Neuron (in vitro differentiated cells): ENCODE measurements around the gene DEAF1.

ENCODE experiments used
- H2AFZ ChIP-seq: one replicate; pipeline ENCODE4 v1.6.1; 2013; ENCODE audit warnings: low read depth, mild to moderate bottlenecking, inconsistent platforms, low read length, moderate library complexity
- H3K27me3 ChIP-seq: one replicate; pipeline ENCODE4 v1.6.1; 2013; ENCODE audit warnings: low read length; ENCODE audit not compliant: insufficient read depth
- H3K36me3 ChIP-seq: one replicate; pipeline ENCODE4 v1.6.1; 2013; ENCODE audit warnings: low read length; ENCODE audit not compliant: insufficient read depth
- H3K4me1 ChIP-seq: one replicate; pipeline ENCODE4 v1.6.1; 2013; ENCODE audit warnings: low read length; ENCODE audit not compliant: insufficient read depth
- H3K4me3 ChIP-seq: 2 replicates; pipeline ENCODE4 v1.5.1; 2013; ENCODE audit warnings: mild to moderate bottlenecking, low read length, moderate library complexity
- H3K9me3 ChIP-seq: one replicate; pipeline ENCODE4 v1.6.1; 2013; ENCODE audit warnings: low read length

The DEAF1 gene

DNA sequence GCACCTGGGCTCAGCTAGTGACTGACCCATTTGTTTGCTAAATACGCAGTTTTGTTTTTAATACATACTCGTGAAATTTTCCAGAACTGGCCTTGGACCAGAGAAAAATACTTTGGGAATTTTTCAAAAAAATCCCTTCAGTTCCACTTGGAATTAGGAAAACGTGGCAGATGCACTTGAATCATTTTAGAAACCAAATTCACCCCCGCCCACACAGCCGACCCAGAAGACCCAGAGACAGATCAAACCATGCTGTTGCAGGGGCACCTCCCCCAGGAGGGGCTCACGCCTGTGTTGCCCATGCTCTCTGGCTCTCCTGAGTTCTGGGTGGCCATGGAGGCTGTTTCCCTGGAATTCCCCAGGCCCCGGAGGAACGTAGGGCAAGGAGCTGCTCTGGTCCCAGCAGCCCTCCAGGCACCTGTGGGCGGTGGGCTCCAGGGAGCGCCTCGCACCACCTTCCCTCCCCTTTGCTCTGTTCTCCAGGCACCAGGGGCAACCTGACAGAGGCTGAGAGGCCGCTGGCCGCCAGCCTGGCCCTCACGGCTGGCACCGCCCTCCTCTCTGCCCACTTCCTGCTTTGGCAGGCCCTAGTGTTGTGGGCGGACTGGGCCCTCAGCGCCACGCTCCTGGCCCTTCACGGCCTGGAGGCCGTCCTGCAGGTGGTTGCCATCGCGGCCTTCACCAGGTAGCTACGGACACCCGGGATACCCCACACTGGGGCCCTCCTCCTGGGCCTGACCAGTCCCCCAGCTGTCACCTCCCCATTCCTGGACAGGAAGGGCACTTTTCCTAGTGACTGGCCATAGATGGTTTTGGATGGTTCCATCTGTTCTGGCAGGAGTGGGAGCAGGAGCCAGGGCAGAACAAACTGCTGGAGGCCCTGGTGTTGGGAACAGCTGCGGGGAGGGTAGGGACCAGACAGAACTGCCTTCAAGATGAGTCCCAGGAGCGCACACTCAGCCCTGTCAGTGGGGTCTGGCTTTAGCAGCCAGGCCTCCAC lies 7.7 kb upstream of the DEAF1 start:
- no peak overlapping the region for H3K4me3 ChIP-seq
- peaks cover 23% of the 10 kb centered on the region for H3K36me3 ChIP-seq
- no peak overlapping the region for H2AFZ ChIP-seq
- peaks cover 13% of the 10 kb centered on the region for H3K4me1 ChIP-seq
- no peaks in the 10 kb centered on the region for H3K27me3 ChIP-seq
- no peaks in the 10 kb centered on the region for H3K9me3 ChIP-seq

DNA sequence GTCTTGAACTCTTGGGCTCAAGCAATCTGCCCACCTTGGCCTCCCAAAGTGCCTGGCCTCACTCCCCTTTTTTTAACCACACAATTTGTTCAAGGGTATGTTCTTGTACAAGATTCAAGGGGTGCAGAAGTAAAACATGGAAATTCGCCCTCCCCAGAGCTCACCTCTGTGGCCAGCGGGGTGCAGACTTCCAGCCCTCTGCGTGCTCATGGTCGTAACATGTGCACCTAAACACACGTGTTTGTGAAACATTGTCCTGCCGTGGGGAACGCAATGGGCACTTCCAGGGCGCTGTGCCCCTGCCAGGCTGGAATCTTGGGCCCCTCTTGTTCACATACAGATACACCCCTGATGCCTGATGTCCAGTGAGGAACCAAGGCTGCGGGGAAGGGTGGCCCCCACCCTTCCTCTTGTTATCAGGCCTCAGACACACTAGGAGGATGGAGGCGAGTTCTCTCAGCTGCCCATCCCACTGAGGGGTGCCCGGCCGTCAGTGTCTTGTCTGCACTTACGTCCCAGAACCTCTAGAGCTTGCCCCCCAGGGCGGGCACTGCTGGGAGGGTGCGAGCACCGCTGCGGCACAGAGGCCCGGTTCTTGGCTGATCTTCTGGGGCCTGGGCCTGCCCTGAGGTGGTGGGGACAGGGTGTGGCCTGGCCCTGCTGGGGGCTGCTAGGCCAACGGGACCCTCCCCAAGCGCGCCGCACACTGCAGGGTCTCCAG lies 6.9 kb upstream of the DEAF1 start:
- H3K4me1 ChIP-seq: peaks cover 8% of the 10 kb centered on the region
- H3K9me3 ChIP-seq: no peaks in the 10 kb centered on the region
- no peak overlapping the region for H2AFZ ChIP-seq
- H3K27me3 ChIP-seq: no peaks in the 10 kb centered on the region
- H3K4me3 ChIP-seq: no peak overlapping the region
- H3K36me3 ChIP-seq: peaks cover 23% of the 10 kb centered on the region

DNA sequence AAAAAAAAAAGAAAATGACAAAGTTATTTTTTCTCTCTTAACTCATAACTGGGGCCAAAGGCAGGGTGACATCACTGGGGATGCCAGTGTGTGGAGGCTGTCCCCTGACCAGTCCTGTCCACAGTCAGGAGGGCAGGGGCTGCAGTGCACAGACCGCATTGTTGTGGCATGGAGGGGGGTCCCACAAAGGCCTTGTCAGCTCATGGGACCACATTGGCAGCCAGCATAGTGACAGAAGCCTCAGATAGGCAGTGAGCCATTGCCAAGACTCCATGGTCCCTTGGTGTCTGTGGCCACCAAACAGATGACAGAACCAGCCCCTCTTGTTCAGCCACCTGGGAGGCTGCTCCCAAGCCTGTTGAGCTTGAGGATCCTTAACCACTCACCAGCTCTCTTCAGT lies 4.7 kb upstream of the DEAF1 start:
- no peaks in the 10 kb centered on the region for H3K9me3 ChIP-seq
- no peak overlapping the region for H3K4me3 ChIP-seq
- peaks cover 23% of the 10 kb centered on the region for H3K36me3 ChIP-seq
- no peaks in the 10 kb centered on the region for H3K27me3 ChIP-seq
- peaks cover 7% of the 10 kb centered on the region for H3K4me1 ChIP-seq
- H2AFZ ChIP-seq: no peak overlapping the region

DNA sequence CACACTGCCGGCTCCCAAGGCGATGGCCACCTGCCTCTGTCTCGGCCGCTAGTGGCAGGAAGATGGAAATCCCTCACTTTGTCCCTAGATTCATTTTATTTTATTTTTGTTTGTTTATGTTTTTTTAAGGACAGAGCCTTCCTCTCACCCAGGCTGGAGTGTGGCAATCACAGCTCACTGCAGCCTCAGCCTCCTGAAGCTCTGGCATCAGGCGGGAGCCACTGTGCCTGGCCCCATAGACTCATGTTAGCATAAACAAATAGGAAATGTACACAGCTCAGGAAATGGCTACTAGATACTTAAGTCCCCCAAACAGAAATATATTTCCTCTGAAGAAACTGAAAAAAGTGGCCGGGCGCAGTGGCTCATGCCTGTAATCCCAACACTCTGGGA lies 4.1 kb upstream of the DEAF1 start:
- Histone ChIP-seq H3K27me3 (no peaks in the 10 kb centered on the region), H3K4me3 (no peak overlapping the region), H2AFZ (no peak overlapping the region), H3K4me1 (peaks cover 12% of the 10 kb centered on the region), H3K36me3 (peaks cover 23% of the 10 kb centered on the region), H3K9me3 (no peaks in the 10 kb centered on the region)

DNA sequence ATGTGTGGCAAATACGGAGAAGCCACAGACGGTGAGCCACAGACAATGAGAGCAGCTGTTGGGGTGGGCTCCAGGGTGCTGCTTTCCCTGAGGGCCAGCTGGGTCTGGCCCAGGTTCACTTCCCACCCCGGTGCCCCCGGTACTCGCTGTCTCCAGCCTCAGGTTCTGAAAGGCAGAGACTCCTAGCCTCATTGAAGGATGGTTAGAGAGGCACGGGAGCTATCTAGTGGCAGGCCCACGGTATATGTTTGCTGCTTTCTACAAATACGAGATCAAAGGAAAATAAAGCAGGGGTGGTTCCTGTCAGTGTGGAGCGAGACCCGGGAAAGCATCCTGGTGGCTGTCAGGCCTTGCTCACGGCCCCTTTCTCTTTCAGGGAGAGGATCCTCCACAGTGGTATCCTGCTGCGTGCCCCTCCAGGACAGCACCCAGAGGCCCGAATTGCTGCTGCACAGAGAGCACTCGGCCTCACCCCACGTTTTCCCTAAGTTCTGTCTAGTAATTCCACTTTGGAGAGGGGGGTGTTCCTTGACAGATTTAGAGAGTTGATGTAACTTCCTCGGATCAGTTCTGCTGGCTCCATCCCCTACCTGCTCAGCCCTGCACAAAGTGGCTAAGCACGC lies 3.6 kb upstream of the DEAF1 start:
- Histone ChIP-seq H3K36me3 (peaks cover 22% of the 10 kb centered on the region), H3K27me3 (no peaks in the 10 kb centered on the region), H3K9me3 (no peaks in the 10 kb centered on the region), H3K4me1 (peaks cover 17% of the 10 kb centered on the region), H2AFZ (no peak overlapping the region), H3K4me3 (no peak overlapping the region)

DNA sequence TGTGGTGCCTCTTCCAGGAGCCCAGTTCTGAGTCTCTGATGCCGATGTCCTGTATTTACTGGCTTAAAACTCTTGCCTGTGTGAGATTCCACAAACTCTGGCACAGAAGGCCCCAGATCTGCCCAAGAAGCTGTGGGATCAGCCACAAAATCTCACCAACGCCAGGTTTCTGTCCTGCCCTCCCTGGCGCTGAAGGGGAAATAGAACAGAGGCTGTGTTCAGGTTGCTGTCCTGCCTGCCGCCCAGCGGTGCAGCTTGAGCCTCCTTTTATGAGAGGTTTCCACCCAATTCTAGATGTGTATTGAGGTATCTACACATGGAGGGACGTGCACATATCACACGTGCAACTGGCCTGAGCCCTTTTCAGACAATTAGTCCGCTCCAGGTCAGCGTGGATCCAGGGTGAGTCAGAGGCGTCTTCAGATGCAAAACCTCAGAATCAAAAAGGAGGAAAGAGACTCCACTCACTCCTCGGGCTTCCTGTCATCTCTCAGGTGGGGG lies 2.8 kb upstream of the DEAF1 start:
- H3K9me3 ChIP-seq: no peaks in the 10 kb centered on the region
- H3K4me1 ChIP-seq: peaks cover 24% of the 10 kb centered on the region
- peaks cover 19% of the 10 kb centered on the region for H3K36me3 ChIP-seq
- H3K4me3 ChIP-seq: no peak overlapping the region
- H3K27me3 ChIP-seq: no peaks in the 10 kb centered on the region
- no peak overlapping the region for H2AFZ ChIP-seq

DNA sequence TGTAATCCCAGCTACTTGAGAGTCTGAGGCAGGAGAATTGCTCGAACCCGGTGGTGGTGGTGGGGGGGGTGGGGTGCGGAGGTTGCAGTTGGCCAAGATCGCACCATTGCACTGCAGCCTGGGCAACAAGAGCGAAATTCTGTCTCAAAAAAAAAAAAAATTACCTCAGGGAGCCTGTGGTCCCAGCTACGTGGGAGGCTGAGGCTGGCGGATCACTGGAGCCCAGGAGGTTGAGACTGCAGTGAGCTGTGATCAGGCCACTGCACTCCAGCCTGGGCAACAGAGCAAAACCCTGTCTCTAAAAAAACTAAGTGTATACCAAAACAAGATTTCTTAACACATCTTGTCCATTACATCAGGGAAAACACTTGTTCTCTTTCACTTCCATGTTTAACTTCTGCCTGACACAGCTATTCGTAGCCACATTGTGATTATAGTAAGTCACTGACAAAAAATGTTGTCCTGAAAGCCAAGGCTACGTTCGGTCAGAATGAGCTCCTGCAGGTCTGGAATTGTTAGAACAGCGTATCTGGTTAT lies 2.0 kb upstream of the DEAF1 start:
- Histone ChIP-seq H3K9me3 (no peaks in the 10 kb centered on the region), H2AFZ (no peak overlapping the region), H3K36me3 (peaks cover 18% of the 10 kb centered on the region), H3K4me1 (peaks cover 24% of the 10 kb centered on the region), H3K27me3 (no peaks in the 10 kb centered on the region), H3K4me3 (no peak overlapping the region)

DNA sequence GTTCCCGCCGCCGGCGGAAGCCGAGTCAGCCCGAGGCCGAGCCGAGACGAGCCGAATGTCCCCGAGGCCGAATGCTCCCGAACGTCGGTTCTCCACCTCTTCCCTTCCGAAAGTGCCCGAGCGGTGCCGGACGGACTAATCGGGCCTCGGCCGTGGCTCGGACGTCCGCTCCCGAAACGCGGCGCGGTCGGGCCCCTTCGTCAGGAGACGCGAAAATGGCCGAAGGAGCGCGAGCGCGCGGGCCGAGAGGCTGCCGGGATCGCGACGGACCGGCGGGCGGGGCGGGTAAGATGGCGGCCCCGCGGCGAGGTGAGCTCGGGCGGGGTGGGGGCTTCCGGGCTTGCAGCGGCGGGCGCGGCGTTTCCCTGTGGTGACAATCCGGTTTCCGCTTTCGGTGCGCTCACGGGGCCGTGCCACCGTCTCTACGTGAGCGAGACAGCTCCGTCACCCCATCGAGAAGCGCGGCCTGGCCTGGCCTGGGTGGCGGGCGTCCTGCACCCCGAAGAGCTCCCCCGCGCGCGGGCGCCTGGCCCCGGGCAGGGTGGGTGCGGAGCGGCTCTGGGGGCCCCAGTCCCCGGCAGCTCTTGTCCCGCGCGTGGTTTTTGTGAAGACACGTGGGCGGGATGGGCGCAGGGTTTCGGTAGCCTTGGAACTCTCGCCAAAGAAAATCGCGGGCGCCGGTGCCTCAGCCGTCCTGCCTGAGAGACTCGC lies 671 bp upstream of the DEAF1 start, which contains the start of gene TMEM80:
Gene TMEM80, plus strand, starts transcription at position 279 of the 711 bp plus-strand sequence. Its CDS starts 12 bp downstream, at position 291.
- H3K9me3 ChIP-seq: no peaks in the 10 kb centered on the region
- H3K4me1 ChIP-seq: peaks cover 24% of the 10 kb centered on the region
- H3K4me3 ChIP-seq: peak within 1 kb of the TSS; percentile 68
- H3K27me3 ChIP-seq: no peaks in the 10 kb centered on the region
- peaks cover 18% of the 10 kb centered on the region for H3K36me3 ChIP-seq
- peak within 1 kb of the TSS; percentile 84 for H2AFZ ChIP-seq

DNA sequence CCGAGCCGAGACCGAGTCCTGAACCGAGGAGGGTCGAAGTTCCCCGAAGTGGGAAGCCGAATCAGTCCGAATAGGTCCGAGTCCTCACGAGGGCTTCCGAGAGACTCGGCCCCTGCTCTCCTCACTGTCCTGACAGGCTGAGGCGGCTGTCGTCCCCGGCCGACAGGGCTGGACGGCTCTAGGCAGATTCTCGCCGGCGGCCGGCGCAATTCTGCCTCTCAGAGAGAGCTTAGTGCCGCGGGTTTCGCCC lies 191 bp upstream of the DEAF1 start:
- Histone ChIP-seq H3K4me1 (peaks cover 24% of the 10 kb centered on the region), H3K4me3 (peak overlapping the region; percentile 68), H3K9me3 (no peaks in the 10 kb centered on the region), H3K27me3 (no peaks in the 10 kb centered on the region), H2AFZ (peak overlapping the region; percentile 84), H3K36me3 (peaks cover 17% of the 10 kb centered on the region)

DNA sequence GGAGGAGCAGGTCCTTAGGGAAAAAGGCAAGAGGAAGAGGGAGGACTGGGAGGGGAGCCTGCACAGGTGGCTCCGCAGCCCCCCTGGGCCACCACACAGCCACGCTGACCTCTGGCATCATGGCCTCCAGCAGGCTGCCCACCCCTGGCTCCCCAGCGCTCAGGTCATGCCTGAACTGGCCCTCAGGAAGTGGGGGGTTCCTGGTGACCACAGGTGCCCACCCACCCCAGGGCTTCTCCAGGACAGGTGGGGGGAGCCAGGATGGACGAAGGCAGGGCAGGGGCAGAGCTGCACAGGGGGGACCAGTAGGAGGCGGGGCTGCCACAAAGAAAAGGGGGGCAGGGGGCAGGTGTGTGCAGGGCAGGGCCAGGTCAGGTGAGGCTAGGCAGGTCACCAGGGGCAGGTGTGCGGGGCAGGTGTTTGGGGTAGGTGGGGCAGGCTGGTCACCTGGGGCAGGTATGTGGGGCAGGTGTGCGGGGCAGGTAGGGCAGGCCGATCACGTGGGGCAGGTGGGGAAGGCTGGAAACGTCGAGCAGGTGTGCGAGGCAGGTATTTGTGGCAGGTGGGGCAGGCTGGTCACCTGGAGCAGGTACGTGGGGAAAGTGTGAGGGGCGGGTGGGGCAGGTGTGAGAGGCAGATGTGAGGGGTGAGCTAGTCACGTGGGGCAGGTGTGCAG lies 997 bp downstream of the DEAF1 start:
- H3K27me3 ChIP-seq: no peaks in the 10 kb centered on the region

DNA sequence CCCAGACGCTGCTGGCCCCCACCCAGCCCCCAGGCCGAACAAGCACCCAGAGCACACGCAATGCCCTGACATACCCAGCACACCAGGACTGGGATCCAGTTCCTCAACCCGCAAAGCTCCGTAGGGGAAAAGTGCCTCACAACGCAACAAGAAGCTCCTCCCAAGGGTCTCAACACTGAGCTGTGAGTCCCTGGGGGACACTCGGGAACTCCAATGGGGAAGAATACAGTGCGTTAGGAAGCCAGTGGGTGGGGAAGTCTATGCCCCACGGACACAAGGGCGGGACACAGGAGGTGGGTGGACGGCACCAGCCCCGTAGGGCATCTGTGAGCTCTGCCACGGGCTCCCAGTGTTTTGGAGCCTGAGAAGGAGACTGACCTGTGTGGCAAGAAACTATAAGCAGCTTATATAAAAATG lies 1.6 kb downstream of the DEAF1 start:
- Histone ChIP-seq H3K9me3 (no peaks in the 10 kb centered on the region), H3K27me3 (no peaks in the 10 kb centered on the region), H2AFZ (no peak overlapping the region), H3K4me3 (peak overlapping the region; percentile 68), H3K36me3 (peaks cover 22% of the 10 kb centered on the region), H3K4me1 (peaks cover 24% of the 10 kb centered on the region)

More for the DNA sequence above, 997 bp downstream of the DEAF1 start:
- Histone ChIP-seq H3K4me3 (peak overlapping the region; percentile 68), H3K4me1 (peaks cover 24% of the 10 kb centered on the region), H2AFZ (no peak overlapping the region), H3K9me3 (no peaks in the 10 kb centered on the region), H3K36me3 (peaks cover 21% of the 10 kb centered on the region)

DNA sequence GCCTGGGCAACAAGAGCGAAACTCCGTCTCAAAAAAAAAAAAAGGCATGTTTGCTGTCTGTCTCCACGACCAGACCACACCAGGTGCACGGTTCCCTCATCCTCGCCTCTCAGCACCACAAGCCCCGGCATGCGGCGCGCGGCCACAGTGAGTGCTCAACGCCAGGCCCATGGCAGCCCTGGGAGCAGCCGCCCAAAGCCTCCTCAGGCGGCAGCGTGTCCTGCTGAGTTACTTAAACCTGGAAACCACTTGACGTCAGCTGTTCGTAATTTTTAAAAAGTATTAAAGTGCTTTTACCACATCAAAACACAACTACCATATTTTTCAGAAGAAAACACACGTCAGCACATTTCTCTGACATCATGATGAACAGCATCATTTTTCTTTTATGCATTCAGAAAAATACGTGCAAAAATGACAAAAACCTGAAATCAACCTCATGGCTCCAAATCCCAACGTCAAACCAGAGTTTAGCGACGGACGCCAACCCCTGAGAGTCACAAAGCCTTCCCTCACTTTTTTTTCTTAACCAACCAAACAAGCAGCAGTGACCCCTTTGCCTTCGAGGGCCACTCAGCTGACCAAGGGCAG lies 2.1 kb downstream of the DEAF1 start:
- no peak overlapping the region for H2AFZ ChIP-seq
- no peaks in the 10 kb centered on the region for H3K27me3 ChIP-seq
- H3K9me3 ChIP-seq: no peaks in the 10 kb centered on the region
- no peak overlapping the region for H3K4me3 ChIP-seq
- H3K4me1 ChIP-seq: peaks cover 24% of the 10 kb centered on the region
- H3K36me3 ChIP-seq: peaks cover 27% of the 10 kb centered on the region
